Ecto neural progenitor cell (in vitro differentiated cells): Measurements from ENCODE around the gene MRPS16.

ENCODE experiments used
- DNase-seq: peaks from one replicate; pipeline ENCODE4 v3.0.0-alpha.2; 2018; ENCODE audit warnings: low spot score

Gene MRPS16

GRCh38 chr10:73239908-73240307 lies 12.5 kb downstream of the MRPS16 start:
- no peak for DNase-seq

GRCh38 chr10:73238990-73239566 lies 13.4 kb downstream of the MRPS16 start:
- DNase-seq = no peak

GRCh38 chr10:73234695-73235094 lies 17.7 kb downstream of the MRPS16 start:
- DNase-seq = no peak

GRCh38 chr10:73233883-73234282 lies 18.6 kb downstream of the MRPS16 start:
- no peak for DNase-seq

- peak; percentile 46 for DNase-seq
These were observed 19.6 kb downstream of the MRPS16 start for GRCh38 chr10:73232887-73233286.

- no peak for DNase-seq
These were observed 22.9 kb downstream of the MRPS16 start for GRCh38 chr10:73229567-73229966.

GRCh38 chr10:73228247-73228646 lies 24.2 kb downstream of the MRPS16 start:
- DNase-seq = no peak

GRCh38 chr10:73226663-73227062 lies 25.8 kb downstream of the MRPS16 start:
- no peak for DNase-seq

- no peak for DNase-seq
These were observed 26.9 kb downstream of the MRPS16 start for GRCh38 chr10:73225518-73225917.

GRCh38 chr10:73220989-73221388 lies 31.5 kb downstream of the MRPS16 start:
- no peak for DNase-seq

- no peak for DNase-seq
These were observed 33.1 kb downstream of the MRPS16 start for GRCh38 chr10:73219384-73219783.

GRCh38 chr10:73218431-73219191 lies 33.8 kb downstream of the MRPS16 start:
- DNase-seq = no peak

- no peak for DNase-seq
These were observed 34.8 kb downstream of the MRPS16 start for GRCh38 chr10:73217628-73218027.

GRCh38 chr10:73215749-73216148 lies 36.7 kb downstream of the MRPS16 start:
- no peak for DNase-seq

GRCh38 chr10:73211106-73211811 lies 41.2 kb downstream of the MRPS16 start:
- no peak for DNase-seq

- no peak for DNase-seq
These were observed 41.9 kb downstream of the MRPS16 start for GRCh38 chr10:73210395-73211105.

- DNase-seq = no peak
These were observed 42.7 kb downstream of the MRPS16 start for GRCh38 chr10:73209705-73210104.

GRCh38 chr10:73207883-73208282 lies 44.6 kb downstream of the MRPS16 start:
- no peak for DNase-seq

- no peak for DNase-seq
These were observed 46.1 kb downstream of the MRPS16 start for GRCh38 chr10:73206385-73206784.

GRCh38 chr10:73205890-73206289 lies 46.6 kb downstream of the MRPS16 start:
- no peak for DNase-seq

- no peak for DNase-seq
These were observed 47.4 kb downstream of the MRPS16 start for GRCh38 chr10:73205081-73205480.
